ENCODE data around the gene SLC28A1. TPM values are rescaled to one million over a fixed set of nuclear protein-coding genes. Genes with fewer than 3 reads are reported as not detected.
"Not testable (repeated sequence)": the region's sequence is repeated elsewhere in the genome, so short reads cannot be mapped to it uniquely, and the experiment has no call there.

SLC28A1 gene, protein sequence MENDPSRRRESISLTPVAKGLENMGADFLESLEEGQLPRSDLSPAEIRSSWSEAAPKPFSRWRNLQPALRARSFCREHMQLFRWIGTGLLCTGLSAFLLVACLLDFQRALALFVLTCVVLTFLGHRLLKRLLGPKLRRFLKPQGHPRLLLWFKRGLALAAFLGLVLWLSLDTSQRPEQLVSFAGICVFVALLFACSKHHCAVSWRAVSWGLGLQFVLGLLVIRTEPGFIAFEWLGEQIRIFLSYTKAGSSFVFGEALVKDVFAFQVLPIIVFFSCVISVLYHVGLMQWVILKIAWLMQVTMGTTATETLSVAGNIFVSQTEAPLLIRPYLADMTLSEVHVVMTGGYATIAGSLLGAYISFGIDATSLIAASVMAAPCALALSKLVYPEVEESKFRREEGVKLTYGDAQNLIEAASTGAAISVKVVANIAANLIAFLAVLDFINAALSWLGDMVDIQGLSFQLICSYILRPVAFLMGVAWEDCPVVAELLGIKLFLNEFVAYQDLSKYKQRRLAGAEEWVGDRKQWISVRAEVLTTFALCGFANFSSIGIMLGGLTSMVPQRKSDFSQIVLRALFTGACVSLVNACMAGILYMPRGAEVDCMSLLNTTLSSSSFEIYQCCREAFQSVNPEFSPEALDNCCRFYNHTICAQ
- 0.50 TPM for total RNA-seq
- long read RNA-seq: 0 reads

DNA sequence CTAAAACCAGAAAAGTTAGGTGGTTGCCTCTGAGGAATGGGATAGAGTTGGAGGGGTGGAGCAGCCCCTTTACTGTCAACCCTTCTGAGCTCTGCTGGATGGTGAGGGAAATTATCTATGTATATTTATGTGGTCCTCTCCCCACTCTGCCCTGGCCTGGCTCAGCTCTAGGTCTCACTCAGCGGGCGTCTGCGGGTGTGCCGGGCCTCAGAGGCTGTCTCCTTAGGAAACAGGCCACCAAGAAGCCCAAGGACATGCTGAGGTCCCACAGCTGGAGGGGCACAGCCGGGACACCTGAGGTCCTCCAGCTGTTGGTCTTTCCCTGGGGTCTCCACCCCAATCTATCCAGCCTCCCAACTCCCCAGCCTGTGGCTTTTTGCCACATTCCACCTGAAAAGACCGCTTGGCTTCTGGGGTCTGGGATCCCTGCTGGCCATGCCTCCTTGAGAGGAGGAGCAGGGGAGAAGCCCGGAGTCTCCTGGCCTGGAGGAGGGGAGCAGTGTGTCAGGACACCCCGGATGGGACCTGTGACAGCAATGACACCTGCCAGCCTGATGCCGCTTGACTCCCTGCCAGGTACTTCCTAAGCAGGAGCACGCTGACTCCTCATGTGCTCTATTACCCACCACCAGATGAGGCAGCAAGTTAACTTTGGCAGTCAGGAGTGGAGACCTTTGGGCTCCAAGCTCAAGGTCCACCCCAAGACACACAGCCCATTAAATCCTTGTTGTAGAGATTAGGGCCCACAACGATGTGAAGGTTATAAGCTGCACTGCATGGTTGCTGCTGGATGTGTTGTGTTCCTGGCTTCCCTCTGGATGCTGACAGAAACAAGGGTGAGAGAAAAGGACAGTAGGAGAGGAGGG, at the start of gene SLC28A1:
SLC28A1 (plus strand) TSS at position 747 of the 866 bp plus-strand sequence. CDS start 3,099 bp downstream, outside the sequence.
- ATAC-seq (peak; percentile 59), DNase-seq (peak; percentile 48)

DNA sequence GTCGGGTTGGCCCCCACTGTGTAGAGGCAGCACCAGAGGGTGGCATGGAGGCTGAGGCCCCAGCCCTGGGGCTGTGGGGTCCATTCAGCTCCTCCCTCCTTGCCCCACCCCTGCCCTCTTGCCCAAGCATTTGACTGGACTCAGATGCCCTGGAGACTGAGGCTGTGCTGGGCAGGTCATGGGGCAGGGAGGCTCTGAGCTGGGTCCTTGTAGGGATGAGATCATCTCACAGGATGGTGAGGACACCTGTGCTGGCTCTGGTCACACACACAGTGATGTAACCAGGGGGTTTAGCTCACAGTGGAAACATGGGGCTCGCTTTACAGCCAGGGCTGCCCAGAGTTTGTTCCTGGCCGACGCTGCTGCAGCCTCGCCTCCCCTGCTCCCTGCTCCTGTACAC, 49.5 kb upstream of the SLC28A1 start:
- DNase-seq: peak; percentile 30
- ATAC-seq: peak; percentile 10
- intact Hi-C loops (cut with micrococcal nuclease): no loop called here

More for the DNA sequence above, at the start of gene SLC28A1:
- intact Hi-C loops (cut with micrococcal nuclease): no loop called here

DNA sequence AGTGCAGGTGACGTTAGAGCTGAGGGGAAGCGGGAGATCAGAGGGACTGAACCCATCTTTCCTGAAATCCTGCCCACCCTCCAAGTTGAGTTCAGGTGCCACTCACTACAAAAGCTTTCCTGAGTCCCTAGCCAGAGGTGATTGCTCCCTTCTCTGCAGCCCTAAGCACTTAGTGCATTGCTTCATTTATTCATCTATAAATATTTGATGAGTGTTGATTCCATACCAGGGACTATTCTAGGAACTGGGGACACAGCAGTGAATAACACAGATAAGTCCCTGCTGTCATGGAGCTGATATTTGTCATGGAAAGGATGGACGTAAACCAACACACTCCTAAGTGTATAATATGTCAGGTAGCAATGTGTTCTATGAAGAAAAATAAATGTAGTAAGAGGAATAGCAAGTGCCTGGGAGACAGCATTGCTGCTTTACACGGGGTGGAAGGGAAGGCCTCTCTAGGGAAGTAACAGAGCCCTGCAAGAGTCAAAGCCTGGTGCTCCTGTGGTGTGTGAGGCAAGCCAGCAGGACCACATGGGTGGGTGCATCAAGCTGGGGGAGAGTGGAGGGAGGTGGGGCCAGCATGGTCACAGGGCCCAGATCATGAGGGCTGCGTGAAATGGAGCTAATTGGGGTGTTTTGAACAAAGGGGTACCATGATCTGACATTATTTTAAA, 48.7 kb upstream of the SLC28A1 start:
- ATAC-seq (peak; percentile 55), DNase-seq (no peak)
- intact Hi-C loops (cut with micrococcal nuclease): no loop called here

DNA sequence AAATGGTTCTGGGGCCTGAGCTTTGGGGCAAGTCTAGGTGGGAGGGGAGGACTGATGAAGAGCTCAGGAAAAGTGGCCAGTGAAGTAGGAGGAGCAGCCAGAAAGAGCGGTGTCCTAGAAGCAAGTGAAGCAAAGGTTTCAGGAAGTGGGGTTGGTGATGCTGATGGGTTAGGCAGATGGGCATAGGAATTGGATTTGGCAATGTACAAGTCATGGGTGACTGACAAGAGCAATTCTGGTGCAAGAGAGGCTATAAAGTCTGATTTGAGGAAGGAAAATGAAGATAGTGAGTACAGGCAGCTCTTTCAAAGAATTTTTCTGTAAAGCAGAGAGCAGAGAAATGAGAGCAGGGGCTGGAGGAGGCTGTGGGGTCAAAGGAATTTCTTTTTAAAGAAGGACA, 47.6 kb upstream of the SLC28A1 start:
- DNase-seq (no peak), ATAC-seq (no peak)
- intact Hi-C loops (cut with micrococcal nuclease): no loop called here

DNA sequence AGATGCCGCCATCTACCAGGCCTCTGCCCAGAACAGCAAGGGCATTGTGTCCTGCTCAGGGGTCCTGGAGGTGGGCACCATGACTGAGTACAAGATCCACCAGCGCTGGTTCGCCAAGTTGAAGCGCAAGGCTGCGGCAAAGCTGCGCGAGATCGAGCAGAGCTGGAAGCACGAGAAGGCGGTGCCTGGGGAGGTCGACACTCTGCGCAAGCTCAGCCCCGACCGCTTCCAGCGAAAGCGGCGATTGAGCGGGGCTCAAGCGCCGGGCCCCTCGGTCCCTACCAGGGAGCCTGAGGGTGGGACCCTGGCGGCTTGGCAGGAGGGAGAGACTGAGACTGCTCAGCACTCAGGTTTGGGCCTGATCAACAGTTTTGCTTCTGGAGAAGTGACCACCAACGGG, 44.7 kb upstream of the SLC28A1 start:
- intact Hi-C loops (cut with micrococcal nuclease): no loop called here
- DNase-seq (peak; percentile 31), ATAC-seq (no peak)

DNA sequence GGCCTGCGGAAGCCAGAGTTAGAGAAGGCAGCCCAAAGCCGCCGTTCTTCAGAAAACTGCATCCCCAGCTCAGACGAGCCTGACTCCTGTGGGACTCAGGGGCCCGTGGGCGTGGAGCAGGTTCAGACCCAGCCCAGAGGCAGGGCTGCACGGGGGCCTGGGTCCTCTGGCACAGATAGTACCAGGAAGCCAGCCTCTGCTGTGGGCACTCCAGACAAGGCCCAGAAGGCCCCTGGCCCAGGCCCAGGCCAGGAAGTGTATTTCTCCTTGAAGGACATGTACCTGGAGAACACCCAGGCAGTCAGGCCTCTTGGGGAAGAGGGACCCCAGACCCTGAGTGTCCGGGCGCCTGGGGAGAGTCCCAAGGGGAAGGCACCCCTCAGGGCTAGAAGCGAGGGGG, 44.2 kb upstream of the SLC28A1 start:
- intact Hi-C loops (cut with micrococcal nuclease): no loop called here
- DNase-seq: peak; percentile 39
- peak; percentile 1 for ATAC-seq

DNA sequence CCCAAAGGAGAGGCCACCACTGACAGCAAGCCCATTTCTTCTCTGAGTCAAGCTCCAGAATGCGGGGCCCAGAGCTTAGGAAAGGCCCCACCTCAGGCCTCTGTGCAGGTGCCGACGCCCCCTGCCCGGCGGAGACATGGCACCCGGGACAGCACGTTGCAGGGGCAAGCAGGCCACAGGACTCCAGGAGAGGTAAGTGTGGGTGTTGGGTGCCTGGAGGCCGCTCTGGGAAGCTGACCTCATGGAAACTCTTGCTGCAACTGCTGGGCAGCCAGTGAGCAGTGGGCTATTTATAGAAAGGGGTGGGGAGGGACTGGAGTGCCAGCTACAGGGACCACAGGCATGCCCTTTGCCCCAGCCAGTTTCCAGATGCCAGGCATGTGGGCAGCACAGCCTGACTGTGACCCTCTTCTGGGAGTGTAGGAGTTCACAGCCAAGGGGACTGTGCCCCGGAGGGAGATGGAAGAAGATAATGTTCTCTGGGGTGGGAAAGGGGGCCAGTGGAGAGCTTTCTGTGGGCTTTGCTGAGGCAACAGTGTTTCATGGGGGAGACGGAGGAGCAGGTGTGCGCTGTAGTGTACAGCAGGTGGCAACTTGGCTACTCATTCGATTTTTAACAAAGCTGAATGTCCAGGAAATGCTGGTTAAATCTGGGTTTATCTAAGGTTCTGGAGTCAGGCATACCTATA, 43.6 kb upstream of the SLC28A1 start:
- peak; percentile 81 for ATAC-seq
- intact Hi-C loops (cut with micrococcal nuclease): no loop called here
- peak; percentile 82 for DNase-seq

DNA sequence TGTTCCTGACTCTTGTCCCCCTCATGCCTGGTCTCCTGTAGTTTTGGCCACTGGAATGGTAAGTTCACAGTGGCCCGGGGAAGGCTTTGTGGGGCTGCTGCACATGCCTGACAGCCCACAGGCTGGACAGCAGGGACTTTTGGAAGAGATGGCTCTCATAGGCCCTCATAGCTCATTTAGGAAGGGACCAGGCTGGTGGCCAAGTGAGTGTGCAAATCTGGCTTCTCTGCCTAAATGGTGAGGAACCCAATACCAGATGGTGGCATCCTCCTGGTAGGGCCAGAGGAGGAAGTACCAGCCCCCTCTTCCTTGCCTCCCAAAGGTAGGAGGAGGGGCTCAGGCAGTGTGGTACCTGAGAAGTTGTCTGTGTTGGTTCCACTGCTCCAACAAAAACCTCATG, 41.7 kb upstream of the SLC28A1 start:
- no peak for ATAC-seq
- no peak for DNase-seq

DNA sequence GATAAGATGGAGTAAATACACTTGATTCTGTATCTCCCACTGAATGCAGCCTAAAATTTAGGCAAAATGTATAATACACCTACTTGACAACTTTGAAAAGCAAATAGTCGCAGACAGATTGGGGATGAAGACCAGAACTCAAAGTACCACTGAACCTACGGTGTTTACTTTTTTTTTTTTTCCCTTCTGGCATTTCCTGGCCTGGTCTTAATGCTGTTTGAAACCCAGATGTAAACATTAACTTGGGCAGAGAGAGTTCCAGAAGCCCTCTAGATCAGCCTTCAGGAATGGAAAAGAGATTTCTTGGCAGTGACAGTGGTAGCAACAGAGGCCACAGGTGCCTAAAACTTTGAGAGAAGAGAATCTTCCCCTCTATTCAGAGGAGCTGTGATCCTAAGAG, 39.5 kb upstream of the SLC28A1 start:
- ATAC-seq (no peak), DNase-seq (no peak)
- intact Hi-C loops (cut with micrococcal nuclease): no loop called here

More for the DNA sequence above, 41.7 kb upstream of the SLC28A1 start:
- intact Hi-C loops (cut with micrococcal nuclease): no loop called here

DNA sequence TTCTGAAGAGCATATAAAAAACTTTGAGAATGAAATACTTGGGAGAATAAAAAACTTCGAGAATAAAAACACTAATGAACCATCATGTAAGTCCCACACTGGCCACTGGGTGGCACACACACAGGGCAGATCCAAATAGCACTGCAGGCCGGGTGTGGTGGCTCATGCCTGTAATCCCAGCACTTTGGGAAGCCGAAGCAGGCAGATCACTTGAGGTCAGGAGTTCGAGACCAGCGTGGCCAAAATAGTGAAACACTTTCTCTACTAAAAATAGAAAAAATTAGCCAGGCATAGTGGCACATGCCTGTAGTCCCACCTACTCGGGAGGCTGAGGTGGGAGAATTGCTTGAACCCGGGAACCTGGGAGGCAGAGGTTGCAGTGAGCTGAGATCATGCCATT, 38.8 kb upstream of the SLC28A1 start:
- ATAC-seq: peak; percentile 20
- intact Hi-C loops (cut with micrococcal nuclease): not testable (repeated sequence)

DNA sequence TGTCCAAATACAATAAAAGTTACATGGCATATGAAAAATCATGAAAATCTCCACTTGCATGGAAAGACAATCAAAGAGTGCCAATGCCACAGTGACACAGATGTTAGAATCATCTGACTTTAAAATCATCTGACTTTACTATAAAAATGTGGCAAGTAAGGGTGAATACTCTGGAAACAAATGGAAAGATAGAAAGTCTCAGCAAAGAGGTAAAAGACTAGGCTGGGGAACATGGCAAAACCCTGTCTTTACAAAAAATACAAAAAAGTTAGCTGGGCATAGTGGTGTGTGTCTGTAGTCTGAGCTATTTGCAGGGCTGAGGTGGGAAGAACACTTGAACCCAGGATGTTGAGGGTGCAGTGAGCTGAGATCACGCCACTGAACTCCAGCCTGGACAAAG, 38.2 kb upstream of the SLC28A1 start:
- DNase-seq (no peak), ATAC-seq (no peak)

More for the DNA sequence above, 38.8 kb upstream of the SLC28A1 start:
- peak; percentile 80 for DNase-seq

DNA sequence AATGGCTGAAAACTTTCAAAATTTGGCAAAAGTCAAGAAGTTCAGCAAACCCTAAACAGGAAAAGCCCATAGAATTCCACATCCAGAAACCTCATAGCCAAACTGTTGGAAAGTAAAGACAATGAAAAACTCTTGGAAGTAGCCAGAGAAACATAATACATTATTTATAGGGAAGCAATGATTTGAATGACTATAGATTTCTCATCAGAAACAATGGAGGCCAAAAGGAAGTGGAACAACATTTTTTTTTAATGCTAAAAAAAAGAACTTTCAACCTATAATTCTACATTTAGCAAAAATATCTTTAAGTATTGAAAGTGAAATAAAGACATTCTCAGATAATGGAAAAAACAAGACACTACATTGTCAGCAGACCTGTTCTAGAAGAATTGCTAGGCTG, 37.1 kb upstream of the SLC28A1 start:
- intact Hi-C loops (cut with micrococcal nuclease): no loop called here

More for the DNA sequence above, 38.2 kb upstream of the SLC28A1 start:
- intact Hi-C loops (cut with micrococcal nuclease): no loop called here

DNA sequence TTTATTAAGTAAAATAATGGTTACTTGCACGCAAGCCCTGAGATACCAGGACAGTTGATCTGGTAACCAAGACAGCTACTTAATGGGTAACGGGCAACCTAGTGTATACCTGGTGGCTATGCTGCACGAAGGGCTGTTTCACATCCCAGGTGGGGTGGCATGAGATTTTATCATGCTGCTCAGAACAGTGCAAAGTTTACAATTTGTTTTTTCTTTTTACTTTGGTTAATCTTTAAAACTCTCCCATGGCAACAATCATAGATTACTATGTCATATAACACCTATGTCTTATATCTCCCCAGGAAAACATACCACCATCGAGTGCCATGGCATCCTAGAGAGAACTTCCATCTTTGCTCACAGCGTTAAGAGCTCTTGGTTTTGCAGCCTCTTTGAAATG, 32.2 kb upstream of the SLC28A1 start:
- DNase-seq (no peak), ATAC-seq (no peak)
- intact Hi-C loops (cut with micrococcal nuclease): no loop called here

More for the DNA sequence above, 37.1 kb upstream of the SLC28A1 start:
- DNase-seq: no peak
- no peak for ATAC-seq

DNA sequence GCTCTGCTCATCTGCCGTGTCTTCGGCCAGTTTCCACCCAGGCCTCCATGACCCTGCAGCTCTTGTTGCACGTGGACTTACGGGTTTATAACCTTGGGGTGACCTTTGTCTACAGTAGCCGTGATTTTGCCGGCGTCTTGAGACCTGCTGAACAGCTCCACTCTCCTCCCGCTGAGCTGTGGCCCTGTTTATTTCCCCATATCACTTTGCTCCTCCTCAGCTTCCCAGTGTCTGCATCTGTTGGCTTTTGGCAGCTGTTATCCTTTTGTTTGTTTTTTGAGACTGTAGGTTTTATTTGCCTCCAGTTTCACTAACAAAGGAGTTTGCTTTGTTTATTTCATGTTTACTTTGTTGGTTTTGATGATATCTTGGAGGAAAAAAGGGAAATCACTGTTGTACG, 29.3 kb upstream of the SLC28A1 start:
- ATAC-seq (peak; percentile 4), DNase-seq (no peak)
- intact Hi-C loops (cut with micrococcal nuclease): no loop called here

DNA sequence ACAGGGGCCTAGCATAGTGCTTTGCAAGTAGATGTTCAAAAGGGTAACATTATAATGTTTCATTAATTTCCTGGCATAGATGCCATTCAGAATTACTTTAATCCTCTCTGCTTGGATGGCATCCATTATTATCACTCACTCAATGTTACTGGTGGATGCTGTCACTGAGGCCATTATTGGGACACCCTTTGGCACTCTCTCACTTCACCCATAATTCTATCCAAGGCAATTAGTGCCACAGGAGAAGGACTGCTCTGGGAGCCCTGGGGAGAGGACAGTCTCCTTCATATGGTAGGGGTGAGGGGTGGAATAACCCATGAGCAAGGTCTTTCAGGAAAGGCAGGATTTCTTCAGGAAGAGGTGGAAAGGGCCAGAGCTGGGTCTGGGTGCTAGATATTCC, 28.7 kb upstream of the SLC28A1 start:
- DNase-seq: no peak
- peak; percentile 60 for ATAC-seq
- intact Hi-C loops (cut with micrococcal nuclease): no loop called here

DNA sequence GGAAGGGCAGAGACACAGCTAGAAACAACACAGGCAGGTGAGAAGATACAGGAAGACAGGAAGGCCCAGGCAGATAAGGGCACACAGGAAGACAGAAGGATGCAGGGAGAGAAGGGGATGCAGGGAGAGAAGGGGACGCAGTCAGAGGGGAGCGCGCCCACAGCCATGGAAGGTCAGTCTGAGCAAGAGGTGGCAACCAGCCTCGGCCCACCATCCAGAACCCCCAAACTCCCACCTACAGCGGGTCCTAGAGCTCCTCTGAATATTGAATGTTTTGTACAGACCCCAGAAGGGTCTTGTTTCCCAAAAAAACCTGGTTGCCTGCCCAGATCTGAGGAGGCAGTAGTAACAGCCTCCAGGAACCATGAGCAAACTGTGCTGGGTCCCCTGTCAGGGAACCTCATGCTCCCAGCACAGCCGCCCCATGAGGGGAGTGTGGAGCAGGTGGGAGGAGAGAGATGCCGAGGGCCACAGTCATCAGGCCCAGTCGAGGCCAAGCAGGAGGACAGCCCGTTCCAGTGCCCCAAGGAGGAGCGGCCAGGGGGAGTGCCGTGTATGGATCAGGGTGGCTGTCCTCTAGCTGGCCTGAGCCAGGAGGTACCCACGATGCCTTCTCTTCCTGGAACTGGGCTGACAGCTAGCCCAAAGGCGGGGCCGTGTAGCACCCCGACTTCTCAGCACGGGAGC, 27.6 kb upstream of the SLC28A1 start:
- DNase-seq: no peak
- ATAC-seq: peak; percentile 5
- intact Hi-C loops (cut with micrococcal nuclease): no loop called here

DNA sequence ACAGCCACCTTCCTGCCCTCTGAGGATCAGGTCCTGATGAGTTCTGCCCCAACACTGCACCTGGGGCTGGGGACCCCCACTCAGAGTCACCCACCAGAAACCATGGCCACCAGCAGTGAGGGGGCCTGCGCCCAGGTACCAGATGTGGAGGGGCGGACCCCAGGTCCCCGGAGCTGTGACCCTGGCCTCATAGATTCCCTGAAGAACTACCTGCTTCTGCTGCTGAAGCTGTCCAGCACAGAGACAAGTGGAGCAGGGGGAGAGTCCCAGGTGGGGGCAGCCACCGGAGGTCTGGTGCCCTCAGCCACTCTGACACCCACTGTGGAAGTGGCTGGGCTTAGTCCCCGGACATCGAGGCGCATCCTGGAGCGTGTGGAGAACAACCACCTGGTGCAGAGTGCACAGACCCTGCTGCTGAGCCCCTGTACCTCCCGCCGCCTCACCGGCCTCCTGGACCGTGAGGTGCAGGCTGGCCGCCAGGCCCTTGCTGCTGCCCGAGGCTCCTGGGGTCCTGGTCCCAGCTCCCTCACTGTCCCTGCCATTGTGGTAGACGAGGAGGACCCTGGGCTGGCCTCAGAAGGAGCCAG, 27.0 kb upstream of the SLC28A1 start:
- no peak for DNase-seq
- intact Hi-C loops (cut with micrococcal nuclease): no loop called here
- ATAC-seq: no peak

DNA sequence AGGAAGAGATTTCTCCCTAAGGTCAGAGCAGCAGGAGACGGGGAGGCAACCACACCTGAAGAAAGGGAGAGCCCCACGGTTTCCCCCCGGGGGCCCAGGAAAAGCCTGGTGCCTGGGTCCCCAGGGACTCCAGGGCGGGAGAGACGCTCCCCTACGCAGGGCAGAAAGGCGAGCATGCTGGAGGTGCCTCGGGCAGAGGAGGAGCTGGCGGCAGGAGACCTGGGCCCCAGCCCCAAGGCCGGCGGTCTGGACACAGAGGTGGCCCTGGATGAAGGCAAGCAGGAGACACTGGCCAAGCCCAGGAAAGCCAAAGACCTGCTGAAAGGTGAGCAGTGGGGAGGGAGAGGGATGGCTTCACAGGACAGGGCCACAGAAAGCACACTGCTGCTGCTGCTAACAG, 26.2 kb upstream of the SLC28A1 start:
- ATAC-seq (no peak), DNase-seq (no peak)
- intact Hi-C loops (cut with micrococcal nuclease): no loop called here
